Measurements from ENCODE around the gene SUGCT. TPM values are rescaled to one million over a fixed set of nuclear protein-coding genes. Genes with fewer than 3 reads are reported as not detected.

The SUGCT gene
- total and polyA plus RNA-seq, 2 of the 13 experiments (the other 11 are each of a cell fraction or from before 2014, with no cell fraction given): 10.1 to 22.2 TPM

DNA sequence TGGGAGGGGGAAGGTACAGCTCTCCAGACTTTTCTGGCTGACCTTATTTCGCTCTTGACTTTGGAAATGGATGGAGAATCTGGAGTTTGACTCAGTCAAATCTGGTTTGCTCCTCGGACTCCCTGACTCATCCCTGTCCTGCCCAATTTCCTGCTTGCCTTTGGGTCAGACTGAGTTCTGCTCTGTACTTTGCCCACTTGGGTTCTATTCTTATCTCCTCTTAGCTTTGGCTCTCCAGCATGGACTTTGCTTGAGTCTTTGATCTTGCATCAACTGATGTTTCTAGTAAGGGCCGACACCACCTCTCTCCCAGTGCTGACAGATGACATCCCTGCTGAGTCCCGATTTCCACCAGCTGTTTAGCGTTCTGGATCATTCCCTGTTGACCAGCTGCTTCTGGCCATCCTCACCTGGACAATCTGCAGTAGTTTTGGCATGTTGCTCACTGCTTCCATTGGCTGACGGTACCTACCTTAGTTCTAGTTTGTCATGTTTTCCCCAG lies 335.3 kb downstream of the SUGCT start (continued):
- TF ChIP-seq, protein P1, sequence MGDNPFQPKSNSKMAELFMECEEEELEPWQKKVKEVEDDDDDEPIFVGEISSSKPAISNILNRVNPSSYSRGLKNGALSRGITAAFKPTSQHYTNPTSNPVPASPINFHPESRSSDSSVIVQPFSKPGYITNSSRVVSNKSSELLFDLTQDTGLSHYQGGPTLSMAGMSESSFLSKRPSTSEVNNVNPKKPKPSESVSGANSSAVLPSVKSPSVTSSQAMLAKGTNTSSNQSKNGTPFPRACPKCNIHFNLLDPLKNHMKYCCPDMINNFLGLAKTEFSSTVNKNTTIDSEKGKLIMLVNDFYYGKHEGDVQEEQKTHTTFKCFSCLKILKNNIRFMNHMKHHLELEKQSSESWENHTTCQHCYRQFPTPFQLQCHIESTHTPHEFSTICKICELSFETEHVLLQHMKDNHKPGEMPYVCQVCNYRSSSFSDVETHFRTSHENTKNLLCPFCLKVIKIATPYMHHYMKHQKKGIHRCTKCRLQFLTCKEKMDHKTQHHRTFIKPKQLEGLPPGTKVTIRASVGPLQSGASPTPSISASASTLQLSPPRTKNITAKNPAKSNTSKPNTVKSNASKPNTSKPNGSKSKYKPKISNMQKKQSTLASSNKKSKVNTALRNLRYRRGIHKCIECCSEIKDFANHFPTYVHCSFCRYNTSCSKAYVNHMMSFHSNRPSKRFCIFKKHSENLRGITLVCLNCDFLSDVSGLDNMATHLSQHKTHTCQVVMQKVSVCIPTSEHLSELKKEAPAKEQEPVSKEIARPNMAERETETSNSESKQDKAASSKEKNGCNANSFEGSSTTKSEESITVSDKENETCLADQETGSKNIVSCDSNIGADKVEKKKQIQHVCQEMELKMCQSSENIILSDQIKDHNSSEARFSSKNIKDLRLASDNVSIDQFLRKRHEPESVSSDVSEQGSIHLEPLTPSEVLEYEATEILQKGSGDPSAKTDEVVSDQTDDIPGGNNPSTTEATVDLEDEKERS (CRISPR knock-in tag; IDR thresholded peaks at IDR 0.05): 0 out of 2 replicates have a peak, but pooled peaks have one; percentile 38
- TF ChIP-seq ZNF678 (CRISPR knock-in tag; IDR thresholded peaks at IDR 0.05) (no peak), PPARG (CRISPR knock-in tag; conservative IDR thresholded peaks at IDR 0.05) (peak; percentile 64; the same call in 1 of the 2 replicates), KDM2A (CRISPR knock-in tag; IDR thresholded peaks at IDR 0.05; ENCODE audit: borderline replicate concordance, low read depth) (no peak), KMT2A (CRISPR knock-in tag; IDR thresholded peaks at IDR 0.05) (no peak), GFI1 (CRISPR knock-in tag; IDR thresholded peaks at IDR 0.05; ENCODE audit: borderline replicate concordance) (peak; percentile 94), HIVEP1 (CRISPR knock-in tag; IDR thresholded peaks at IDR 0.05) (no peak), STAG1 (CRISPR knock-in tag; IDR thresholded peaks at IDR 0.05) (peak; percentile 23)
- TF ChIP-seq, protein P2, sequence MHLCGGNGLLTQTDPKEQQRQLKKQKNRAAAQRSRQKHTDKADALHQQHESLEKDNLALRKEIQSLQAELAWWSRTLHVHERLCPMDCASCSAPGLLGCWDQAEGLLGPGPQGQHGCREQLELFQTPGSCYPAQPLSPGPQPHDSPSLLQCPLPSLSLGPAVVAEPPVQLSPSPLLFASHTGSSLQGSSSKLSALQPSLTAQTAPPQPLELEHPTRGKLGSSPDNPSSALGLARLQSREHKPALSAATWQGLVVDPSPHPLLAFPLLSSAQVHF (CRISPR knock-in tag; IDR thresholded peaks at IDR 0.05): no peak
- TF ChIP-seq, protein P3, sequence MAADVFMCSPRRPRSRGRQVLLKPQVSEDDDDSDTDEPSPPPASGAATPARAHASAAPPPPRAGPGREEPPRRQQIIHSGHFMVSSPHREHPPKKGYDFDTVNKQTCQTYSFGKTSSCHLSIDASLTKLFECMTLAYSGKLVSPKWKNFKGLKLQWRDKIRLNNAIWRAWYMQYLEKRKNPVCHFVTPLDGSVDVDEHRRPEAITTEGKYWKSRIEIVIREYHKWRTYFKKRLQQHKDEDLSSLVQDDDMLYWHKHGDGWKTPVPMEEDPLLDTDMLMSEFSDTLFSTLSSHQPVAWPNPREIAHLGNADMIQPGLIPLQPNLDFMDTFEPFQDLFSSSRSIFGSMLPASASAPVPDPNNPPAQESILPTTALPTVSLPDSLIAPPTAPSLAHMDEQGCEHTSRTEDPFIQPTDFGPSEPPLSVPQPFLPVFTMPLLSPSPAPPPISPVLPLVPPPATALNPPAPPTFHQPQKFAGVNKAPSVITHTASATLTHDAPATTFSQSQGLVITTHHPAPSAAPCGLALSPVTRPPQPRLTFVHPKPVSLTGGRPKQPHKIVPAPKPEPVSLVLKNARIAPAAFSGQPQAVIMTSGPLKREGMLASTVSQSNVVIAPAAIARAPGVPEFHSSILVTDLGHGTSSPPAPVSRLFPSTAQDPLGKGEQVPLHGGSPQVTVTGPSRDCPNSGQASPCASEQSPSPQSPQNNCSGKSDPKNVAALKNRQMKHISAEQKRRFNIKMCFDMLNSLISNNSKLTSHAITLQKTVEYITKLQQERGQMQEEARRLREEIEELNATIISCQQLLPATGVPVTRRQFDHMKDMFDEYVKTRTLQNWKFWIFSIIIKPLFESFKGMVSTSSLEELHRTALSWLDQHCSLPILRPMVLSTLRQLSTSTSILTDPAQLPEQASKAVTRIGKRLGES (CRISPR knock-in tag; IDR thresholded peaks at IDR 0.05; ENCODE audit: borderline replicate concordance): no peak
- TF ChIP-seq, protein P4, sequence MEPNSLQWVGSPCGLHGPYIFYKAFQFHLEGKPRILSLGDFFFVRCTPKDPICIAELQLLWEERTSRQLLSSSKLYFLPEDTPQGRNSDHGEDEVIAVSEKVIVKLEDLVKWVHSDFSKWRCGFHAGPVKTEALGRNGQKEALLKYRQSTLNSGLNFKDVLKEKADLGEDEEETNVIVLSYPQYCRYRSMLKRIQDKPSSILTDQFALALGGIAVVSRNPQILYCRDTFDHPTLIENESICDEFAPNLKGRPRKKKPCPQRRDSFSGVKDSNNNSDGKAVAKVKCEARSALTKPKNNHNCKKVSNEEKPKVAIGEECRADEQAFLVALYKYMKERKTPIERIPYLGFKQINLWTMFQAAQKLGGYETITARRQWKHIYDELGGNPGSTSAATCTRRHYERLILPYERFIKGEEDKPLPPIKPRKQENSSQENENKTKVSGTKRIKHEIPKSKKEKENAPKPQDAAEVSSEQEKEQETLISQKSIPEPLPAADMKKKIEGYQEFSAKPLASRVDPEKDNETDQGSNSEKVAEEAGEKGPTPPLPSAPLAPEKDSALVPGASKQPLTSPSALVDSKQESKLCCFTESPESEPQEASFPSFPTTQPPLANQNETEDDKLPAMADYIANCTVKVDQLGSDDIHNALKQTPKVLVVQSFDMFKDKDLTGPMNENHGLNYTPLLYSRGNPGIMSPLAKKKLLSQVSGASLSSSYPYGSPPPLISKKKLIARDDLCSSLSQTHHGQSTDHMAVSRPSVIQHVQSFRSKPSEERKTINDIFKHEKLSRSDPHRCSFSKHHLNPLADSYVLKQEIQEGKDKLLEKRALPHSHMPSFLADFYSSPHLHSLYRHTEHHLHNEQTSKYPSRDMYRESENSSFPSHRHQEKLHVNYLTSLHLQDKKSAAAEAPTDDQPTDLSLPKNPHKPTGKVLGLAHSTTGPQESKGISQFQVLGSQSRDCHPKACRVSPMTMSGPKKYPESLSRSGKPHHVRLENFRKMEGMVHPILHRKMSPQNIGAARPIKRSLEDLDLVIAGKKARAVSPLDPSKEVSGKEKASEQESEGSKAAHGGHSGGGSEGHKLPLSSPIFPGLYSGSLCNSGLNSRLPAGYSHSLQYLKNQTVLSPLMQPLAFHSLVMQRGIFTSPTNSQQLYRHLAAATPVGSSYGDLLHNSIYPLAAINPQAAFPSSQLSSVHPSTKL (CRISPR knock-in tag; IDR thresholded peaks at IDR 0.05): peak; percentile 84
- TF ChIP-seq, protein P5, sequence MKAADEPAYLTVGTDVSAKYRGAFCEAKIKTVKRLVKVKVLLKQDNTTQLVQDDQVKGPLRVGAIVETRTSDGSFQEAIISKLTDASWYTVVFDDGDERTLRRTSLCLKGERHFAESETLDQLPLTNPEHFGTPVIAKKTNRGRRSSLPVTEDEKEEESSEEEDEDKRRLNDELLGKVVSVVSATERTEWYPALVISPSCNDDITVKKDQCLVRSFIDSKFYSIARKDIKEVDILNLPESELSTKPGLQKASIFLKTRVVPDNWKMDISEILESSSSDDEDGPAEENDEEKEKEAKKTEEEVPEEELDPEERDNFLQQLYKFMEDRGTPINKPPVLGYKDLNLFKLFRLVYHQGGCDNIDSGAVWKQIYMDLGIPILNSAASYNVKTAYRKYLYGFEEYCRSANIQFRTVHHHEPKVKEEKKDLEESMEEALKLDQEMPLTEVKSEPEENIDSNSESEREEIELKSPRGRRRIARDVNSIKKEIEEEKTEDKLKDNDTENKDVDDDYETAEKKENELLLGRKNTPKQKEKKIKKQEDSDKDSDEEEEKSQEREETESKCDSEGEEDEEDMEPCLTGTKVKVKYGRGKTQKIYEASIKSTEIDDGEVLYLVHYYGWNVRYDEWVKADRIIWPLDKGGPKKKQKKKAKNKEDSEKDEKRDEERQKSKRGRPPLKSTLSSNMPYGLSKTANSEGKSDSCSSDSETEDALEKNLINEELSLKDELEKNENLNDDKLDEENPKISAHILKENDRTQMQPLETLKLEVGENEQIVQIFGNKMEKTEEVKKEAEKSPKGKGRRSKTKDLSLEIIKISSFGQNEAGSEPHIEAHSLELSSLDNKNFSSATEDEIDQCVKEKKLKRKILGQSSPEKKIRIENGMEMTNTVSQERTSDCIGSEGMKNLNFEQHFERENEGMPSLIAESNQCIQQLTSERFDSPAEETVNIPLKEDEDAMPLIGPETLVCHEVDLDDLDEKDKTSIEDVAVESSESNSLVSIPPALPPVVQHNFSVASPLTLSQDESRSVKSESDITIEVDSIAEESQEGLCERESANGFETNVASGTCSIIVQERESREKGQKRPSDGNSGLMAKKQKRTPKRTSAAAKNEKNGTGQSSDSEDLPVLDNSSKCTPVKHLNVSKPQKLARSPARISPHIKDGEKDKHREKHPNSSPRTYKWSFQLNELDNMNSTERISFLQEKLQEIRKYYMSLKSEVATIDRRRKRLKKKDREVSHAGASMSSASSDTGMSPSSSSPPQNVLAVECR (CRISPR knock-in tag; IDR thresholded peaks at IDR 0.05; ENCODE audit: borderline replicate concordance): peak; percentile 44; the same call in 1 of the 2 replicates
